Hippocampal formation (tissue), 2 donors: Measurements from ENCODE around the gene DHRS4L2.

ENCODE experiments used
- DNase-seq, 2 donors: peaks; one replicate each; lab custom pipeline; 2025; lab: John Stamatoyannopoulos, UW

DHRS4L2 gene

DNA sequence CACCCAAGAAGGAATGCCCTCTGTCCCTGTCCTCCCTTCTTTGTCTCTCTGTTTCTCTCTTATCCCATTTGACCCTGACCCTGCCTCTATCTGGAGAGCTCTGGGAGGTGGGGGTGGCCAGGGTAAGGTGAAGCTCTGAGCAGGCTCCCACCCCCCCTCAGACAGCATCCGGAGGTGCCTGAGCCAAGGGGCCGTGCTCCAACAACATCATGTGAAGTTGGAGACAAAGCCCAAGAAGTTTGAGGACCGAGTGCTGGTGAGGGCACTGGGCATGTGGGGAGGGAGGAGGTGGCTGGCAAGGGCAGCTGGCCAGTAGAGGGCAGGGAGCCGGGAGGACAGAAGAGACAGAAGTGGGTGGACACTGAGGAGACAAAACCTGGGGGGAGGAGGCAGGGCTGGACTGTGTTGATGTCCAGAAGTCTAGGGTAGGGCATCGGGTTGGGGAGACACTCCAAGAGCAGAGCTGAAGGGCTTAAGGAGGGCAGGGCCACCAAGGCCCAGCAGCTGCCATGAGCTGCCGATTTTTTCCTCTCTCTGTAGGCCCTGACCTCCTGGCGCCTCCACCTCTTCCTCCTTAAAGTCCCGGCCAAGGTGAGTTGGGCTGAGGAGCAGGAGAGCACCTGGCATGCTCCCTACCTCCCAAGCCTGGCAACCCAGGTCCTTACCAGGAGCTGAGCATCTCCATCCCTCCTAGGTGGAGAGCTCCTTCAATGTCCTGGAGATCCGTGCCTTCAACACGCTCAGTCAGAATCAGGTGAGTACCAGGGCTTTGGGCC is 65.0 kb downstream of the DHRS4L2 start:
- DNase-seq: no peak

GRCh38 chr14:24054324-24054641 is 65.6 kb downstream of the DHRS4L2 start:
- no peak for DNase-seq

- DNase-seq: no peak
Measured at GRCh38 chr14:24054646-24055045, 65.9 kb downstream of the DHRS4L2 start.
